Measurements from ENCODE around the gene RACGAP1.

The RACGAP1 gene

DNA sequence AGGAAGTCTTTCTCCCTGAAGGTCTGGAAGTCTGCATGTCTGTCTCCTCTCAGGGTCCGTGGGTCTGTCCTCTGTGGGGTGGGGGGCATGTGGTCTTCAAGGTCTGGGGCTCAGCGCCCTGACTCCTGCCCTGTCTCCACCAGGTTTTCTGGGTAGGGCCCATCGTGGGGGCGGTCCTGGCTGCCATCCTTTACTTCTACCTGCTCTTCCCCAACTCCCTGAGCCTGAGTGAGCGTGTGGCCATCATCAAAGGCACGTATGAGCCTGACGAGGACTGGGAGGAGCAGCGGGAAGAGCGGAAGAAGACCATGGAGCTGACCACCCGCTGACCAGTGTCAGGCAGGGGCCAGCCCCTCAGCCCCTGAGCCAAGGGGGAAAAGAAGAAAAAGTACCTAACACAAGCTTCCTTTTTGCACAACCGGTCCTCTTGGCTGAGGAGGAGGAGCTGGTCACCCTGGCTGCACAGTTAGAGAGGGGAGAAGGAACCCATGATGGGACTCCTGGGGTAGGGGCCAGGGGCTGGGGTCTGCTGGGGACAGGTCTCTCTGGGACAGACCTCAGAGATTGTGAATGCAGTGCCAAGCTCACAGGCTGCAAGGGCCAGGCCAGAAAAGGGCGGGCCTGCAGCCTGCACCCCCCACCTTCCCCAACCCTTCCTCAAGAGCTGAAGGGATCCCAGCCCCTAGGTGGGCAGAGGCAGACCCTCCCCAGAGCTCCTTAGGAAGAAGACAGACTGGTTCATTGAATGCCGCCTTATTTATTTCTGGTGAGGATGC, 60.3 kb downstream of the RACGAP1 start:
- DNase-seq (ENCODE audit: extremely low spot score): no peak
- TF ChIP-seq L3MBTL2 (conservative IDR thresholded peaks at IDR 0.05) (no peak), ELF4 (IDR thresholded peaks at IDR 0.05) (no peak), CTBP1 (IDR thresholded peaks at IDR 0.05; ENCODE audit: borderline replicate concordance) (no peak), SP1 (IDR thresholded peaks at IDR 0.05) (no peak), NFRKB (IDR thresholded peaks at IDR 0.05) (no peak)
- ChIA-PET CTCF (interaction anchor here (0.5 to 3.4 kb wide), 5 partner anchors 19 to 427 kb away, joined by 3 to 24 read pairs (median 3); no protein-coding TSS in a partner anchor), POLR2A (no interaction called here)

DNA sequence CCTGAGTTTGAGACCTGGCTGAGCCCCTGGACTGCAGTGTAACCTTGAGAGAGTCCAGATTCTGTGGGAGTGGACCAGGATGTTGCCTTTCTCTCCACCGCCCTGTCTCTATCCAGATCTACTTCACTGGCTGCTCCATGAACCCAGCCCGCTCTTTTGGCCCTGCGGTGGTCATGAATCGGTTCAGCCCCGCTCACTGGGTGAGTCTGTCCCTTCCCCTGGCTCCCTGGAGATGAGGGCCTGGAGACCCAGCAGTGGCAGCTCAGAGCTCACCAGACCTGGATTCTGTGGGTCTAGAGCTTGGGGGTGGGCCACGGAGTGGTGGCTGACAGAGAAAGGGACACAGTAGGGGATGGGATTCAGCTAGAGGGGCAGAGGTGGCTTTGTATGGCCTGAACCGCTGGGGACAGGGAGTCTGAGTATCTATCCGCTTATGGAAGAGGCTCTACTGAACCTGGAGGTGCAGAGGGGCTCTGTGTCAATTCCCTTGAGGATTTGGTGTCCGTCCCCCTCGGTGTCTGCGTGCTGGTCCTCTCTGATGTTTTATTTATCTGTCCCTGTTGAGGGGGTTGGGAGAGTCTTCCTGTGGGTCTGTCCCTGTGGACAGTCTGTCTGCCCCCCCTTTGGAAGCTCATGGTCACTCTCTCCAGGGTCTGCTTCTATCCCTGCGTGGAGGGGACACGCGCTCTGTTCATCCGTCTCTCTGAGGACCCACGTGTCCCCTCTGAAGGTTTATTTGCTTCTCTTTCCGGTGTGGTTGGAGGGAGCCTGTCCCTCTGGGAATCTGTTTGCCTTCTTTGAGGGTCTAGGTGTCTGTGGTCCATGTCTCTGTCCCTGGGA, 61.1 kb downstream of the RACGAP1 start:
- CTCF ChIA-PET: interaction anchor here (2.9 to 3.4 kb wide), 2 partner anchors 18 to 91 kb away, joined by 14 to 24 read pairs; no protein-coding TSS in a partner anchor
- POLR2A ChIA-PET: no interaction called here
- TF ChIP-seq BHLHE40 (IDR thresholded peaks at IDR 0.05; ENCODE audit: borderline replicate concordance) (no peak), L3MBTL2 (conservative IDR thresholded peaks at IDR 0.05) (no peak), LEF1 (IDR thresholded peaks at IDR 0.05; ENCODE audit: borderline replicate concordance) (no peak), SP1 (IDR thresholded peaks at IDR 0.05) (no peak), FOXA1 (IDR thresholded peaks at IDR 0.05) (no peak), FOXM1 (IDR thresholded peaks at IDR 0.05; ENCODE audit: borderline replicate concordance) (no peak), TARDBP (IDR thresholded peaks at IDR 0.05) (no peak), ELF4 (IDR thresholded peaks at IDR 0.05) (no peak), ZNF384 (IDR thresholded peaks at IDR 0.05) (no peak)
- no peak for DNase-seq (ENCODE audit: extremely low spot score)

DNA sequence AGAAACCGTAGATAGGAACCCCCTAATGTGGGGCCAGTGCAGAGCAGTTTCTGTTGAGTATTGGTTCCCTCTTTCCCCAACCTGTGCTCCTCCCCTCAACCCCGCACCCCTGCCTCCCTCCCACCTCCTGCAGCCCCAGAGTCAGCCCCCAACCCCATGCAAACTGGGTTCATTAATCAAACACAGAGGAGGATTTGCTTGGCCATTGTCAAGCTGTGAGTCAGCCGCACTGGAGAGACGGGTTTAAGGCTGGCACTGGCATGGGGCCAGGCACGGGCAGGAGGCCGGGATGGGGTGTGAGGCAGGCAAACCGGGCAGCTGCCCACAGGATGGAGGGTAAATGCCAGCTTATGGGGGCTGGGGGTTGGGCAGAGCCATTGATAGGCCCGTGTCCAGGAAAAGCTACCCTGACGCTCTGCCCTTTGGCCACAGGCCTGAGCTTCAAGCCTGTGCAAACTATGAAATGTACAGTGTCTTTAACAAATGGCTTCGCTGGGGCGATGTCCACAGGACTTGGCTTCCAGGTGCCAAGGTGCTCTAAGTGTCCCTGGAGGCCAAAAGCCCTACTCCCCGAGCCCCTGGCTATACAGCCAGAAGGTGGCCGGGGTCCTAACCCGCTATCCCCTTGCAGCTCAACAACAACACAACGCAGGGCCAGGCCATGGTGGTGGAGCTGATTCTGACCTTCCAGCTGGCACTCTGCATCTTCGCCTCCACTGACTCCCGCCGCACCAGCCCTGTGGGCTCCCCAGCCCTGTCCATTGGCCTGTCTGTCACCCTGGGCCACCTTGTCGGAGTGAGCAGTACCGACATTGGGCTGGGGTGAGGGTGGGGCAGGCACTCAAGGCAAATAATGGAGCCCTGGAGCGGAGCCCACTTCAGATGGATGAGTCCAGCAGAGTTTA, 62.2 kb downstream of the RACGAP1 start:
- no peak for TF ChIP-seq ELF4 (IDR thresholded peaks at IDR 0.05)
- TF ChIP-seq ARNT (IDR thresholded peaks at IDR 0.05): no peak
- no peak for TF ChIP-seq FOXA1 (IDR thresholded peaks at IDR 0.05)
- TF ChIP-seq BHLHE40 (IDR thresholded peaks at IDR 0.05; ENCODE audit: borderline replicate concordance): no peak
- TF ChIP-seq NFRKB (IDR thresholded peaks at IDR 0.05): no peak
- TF ChIP-seq SP1 (IDR thresholded peaks at IDR 0.05): no peak
- TF ChIP-seq SUZ12 (IDR thresholded peaks at IDR 0.05): no peak
- TF ChIP-seq ZNF384 (IDR thresholded peaks at IDR 0.05): no peak
- TF ChIP-seq FOXM1 (IDR thresholded peaks at IDR 0.05; ENCODE audit: borderline replicate concordance): no peak
- no peak for TF ChIP-seq FOXK2 (IDR thresholded peaks at IDR 0.05)
- no peak for TF ChIP-seq LEF1 (IDR thresholded peaks at IDR 0.05; ENCODE audit: borderline replicate concordance)
- TF ChIP-seq TARDBP (IDR thresholded peaks at IDR 0.05): no peak
- TF ChIP-seq CTBP1 (IDR thresholded peaks at IDR 0.05; ENCODE audit: borderline replicate concordance): no peak
- TF ChIP-seq L3MBTL2 (conservative IDR thresholded peaks at IDR 0.05): no peak
- no peak for TF ChIP-seq HDGF (IDR thresholded peaks at IDR 0.05; ENCODE audit: borderline replicate concordance)
- TF ChIP-seq, protein P1, sequence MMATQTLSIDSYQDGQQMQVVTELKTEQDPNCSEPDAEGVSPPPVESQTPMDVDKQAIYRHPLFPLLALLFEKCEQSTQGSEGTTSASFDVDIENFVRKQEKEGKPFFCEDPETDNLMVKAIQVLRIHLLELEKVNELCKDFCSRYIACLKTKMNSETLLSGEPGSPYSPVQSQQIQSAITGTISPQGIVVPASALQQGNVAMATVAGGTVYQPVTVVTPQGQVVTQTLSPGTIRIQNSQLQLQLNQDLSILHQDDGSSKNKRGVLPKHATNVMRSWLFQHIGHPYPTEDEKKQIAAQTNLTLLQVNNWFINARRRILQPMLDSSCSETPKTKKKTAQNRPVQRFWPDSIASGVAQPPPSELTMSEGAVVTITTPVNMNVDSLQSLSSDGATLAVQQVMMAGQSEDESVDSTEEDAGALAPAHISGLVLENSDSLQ (IDR thresholded peaks at IDR 0.05): no peak
- POLR2A ChIA-PET: no interaction called here
- DNase-seq (ENCODE audit: extremely low spot score): no peak
- CTCF ChIA-PET: interaction anchor here (0.6 to 0.8 kb wide), 3 partner anchors 55 to 186 kb away, joined by 3 to 5 read pairs (median 3); no protein-coding TSS in a partner anchor

DNA sequence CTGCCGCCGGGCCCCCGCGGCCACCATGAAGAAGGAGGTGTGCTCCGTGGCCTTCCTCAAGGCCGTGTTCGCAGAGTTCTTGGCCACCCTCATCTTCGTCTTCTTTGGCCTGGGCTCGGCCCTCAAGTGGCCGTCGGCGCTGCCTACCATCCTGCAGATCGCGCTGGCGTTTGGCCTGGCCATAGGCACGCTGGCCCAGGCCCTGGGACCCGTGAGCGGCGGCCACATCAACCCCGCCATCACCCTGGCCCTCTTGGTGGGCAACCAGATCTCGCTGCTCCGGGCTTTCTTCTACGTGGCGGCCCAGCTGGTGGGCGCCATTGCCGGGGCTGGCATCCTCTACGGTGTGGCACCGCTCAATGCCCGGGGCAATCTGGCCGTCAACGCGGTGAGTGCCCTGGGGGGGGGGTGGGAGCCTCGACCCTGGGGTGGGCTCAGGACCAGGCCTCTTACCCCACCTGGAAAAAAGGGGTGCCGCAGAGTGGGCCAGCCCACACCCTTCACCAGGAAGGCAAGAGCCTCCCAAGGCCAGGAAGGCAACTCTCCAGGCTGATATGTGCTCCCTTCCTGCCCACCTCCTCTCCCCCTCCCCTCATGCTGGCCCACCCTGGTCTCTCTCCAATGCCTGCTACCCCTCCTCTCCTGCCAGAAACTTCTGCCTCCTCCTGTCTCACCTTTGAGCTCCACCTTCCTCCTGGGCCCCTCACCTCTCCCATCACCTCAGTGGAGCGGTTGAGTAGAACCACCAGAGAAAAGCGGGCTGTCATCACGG, 63.1 kb downstream of the RACGAP1 start:
- no peak for DNase-seq (ENCODE audit: extremely low spot score)
- no peak for TF ChIP-seq HDGF (IDR thresholded peaks at IDR 0.05; ENCODE audit: borderline replicate concordance)
- no peak for TF ChIP-seq ZNF384 (IDR thresholded peaks at IDR 0.05)
- TF ChIP-seq SP1 (IDR thresholded peaks at IDR 0.05): no peak
- no peak for TF ChIP-seq TARDBP (IDR thresholded peaks at IDR 0.05)
- no peak for TF ChIP-seq ARNT (IDR thresholded peaks at IDR 0.05)
- no peak for TF ChIP-seq CTBP1 (IDR thresholded peaks at IDR 0.05; ENCODE audit: borderline replicate concordance)
- TF ChIP-seq FOXM1 (IDR thresholded peaks at IDR 0.05; ENCODE audit: borderline replicate concordance): no peak
- no peak for TF ChIP-seq L3MBTL2 (conservative IDR thresholded peaks at IDR 0.05)
- no peak for TF ChIP-seq FOXA1 (IDR thresholded peaks at IDR 0.05)
- no peak for TF ChIP-seq FOXK2 (IDR thresholded peaks at IDR 0.05)
- no peak for TF ChIP-seq LEF1 (IDR thresholded peaks at IDR 0.05; ENCODE audit: borderline replicate concordance)
- no peak for TF ChIP-seq BHLHE40 (IDR thresholded peaks at IDR 0.05; ENCODE audit: borderline replicate concordance)
- TF ChIP-seq NFRKB (IDR thresholded peaks at IDR 0.05): no peak
- TF ChIP-seq ELF4 (IDR thresholded peaks at IDR 0.05): no peak
- no peak for TF ChIP-seq SUZ12 (IDR thresholded peaks at IDR 0.05)
- ChIA-PET POLR2A (no interaction called here), CTCF (interaction anchor here (0.8 kb wide), 1 partner anchor 94 kb away, joined by 3 read pairs; no protein-coding TSS in a partner anchor)

DNA sequence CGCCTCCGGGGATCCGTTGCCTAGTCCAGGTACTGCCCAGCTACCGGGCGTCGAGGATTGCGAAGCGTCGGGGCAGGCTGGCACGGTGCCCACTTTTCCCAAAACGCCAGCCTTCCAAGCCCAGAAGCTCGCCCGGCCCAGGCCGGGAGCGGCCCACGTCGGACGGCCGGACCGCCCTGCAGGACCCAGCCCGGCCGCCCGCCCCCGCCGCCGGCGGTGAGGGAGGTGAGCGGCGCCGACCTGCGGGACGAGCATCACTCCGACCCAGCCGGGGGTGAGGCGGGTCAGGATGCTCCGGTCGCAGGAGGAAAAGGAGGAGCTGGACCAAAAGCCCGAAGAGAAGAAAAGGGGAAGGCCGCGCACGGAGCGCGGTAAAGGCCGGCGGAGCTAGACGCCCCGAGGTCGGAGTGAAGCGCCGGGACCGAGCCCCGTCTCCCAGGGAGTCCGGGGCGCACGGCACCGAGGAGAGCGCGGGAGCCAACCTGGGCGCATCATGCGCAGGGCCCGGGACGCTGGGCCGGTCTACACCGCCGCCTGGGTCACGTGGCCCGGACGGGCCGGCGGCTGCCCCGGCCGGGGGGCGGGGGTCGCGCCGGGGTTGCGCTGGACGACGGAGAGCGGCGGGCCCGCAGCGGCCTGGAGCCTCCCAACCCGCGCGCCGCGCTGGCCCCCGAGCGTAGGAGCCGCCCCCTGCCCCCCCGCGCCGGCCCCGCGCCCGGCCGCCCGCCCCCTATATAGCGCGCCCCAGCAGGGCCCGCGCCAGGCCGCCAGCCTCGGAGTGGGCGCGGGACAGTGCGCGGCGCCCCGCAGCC, 64.0 kb downstream of the RACGAP1 start, which contains the start of gene AQP5:
AQP5 (plus strand) TSS at position 762 of the 812 bp plus-strand sequence. CDS start 146 bp downstream, outside the sequence.
- no peak for TF ChIP-seq FOXM1 (IDR thresholded peaks at IDR 0.05; ENCODE audit: borderline replicate concordance)
- TF ChIP-seq ARNT (IDR thresholded peaks at IDR 0.05): no peak
- TF ChIP-seq L3MBTL2 (conservative IDR thresholded peaks at IDR 0.05): no peak
- TF ChIP-seq ZNF384 (IDR thresholded peaks at IDR 0.05): no peak
- TF ChIP-seq ELF4 (IDR thresholded peaks at IDR 0.05): no peak
- TF ChIP-seq, protein P1 (IDR thresholded peaks at IDR 0.05): no peak
- no peak for TF ChIP-seq FOXA1 (IDR thresholded peaks at IDR 0.05)
- no peak for TF ChIP-seq LEF1 (IDR thresholded peaks at IDR 0.05; ENCODE audit: borderline replicate concordance)
- no peak for TF ChIP-seq FOXK2 (IDR thresholded peaks at IDR 0.05)
- TF ChIP-seq CTBP1 (IDR thresholded peaks at IDR 0.05; ENCODE audit: borderline replicate concordance): no peak
- TF ChIP-seq SUZ12 (IDR thresholded peaks at IDR 0.05): no peak
- no peak for TF ChIP-seq NFRKB (IDR thresholded peaks at IDR 0.05)
- TF ChIP-seq HDGF (IDR thresholded peaks at IDR 0.05; ENCODE audit: borderline replicate concordance): no peak
- TF ChIP-seq BHLHE40 (IDR thresholded peaks at IDR 0.05; ENCODE audit: borderline replicate concordance): no peak
- no peak for TF ChIP-seq SP1 (IDR thresholded peaks at IDR 0.05)
- no peak for TF ChIP-seq TARDBP (IDR thresholded peaks at IDR 0.05)
- ChIA-PET CTCF (no interaction called here), POLR2A (no interaction called here)
- no peak for DNase-seq (ENCODE audit: extremely low spot score)

Data from HEK293T (cell line).